Sciatic nerve (tissue), 2 donors: ENCODE results near the gene SLAMF7. TPM values are rescaled to one million over a fixed set of nuclear protein-coding genes. Genes with fewer than 3 reads are reported as not detected.

Experiments
- ATAC-seq: fragments of 200-7000 bp; cut with Tn5 transposase; one replicate; pipeline ENCODE4 v1.9.1; 2020; ENCODE audit warnings: mild to moderate bottlenecking, moderate library complexity
- DNase-seq: peaks from one replicate; pipeline ENCODE4 v3.0.0-alpha.2; 2020; ENCODE audit warnings: low spot score
- intact Hi-C: fragments of 100-400 bp; cut with DNase I; formaldehyde crosslinking; loops from one replicate; pipeline ENCODE4 v1.14.2; 2022
- total RNA-seq: library from RNA; stranded (reverse); fragmentation: NEBNext Ultra II Directional; extraction: Animal tissue kit (Norgen Biotek cat#: 25700); gene quantifications from one replicate; pipeline ENCODE4 v1.2.1, GENCODE V29; 2021
- donor health status: DM: no; HTN: no; CAD: no.
- donor health status: DM: no; HTN: no; CAD: no.

Gene SLAMF7
- total RNA-seq, 1 donor from 2014 or later, result 1.6 TPM

DNA sequence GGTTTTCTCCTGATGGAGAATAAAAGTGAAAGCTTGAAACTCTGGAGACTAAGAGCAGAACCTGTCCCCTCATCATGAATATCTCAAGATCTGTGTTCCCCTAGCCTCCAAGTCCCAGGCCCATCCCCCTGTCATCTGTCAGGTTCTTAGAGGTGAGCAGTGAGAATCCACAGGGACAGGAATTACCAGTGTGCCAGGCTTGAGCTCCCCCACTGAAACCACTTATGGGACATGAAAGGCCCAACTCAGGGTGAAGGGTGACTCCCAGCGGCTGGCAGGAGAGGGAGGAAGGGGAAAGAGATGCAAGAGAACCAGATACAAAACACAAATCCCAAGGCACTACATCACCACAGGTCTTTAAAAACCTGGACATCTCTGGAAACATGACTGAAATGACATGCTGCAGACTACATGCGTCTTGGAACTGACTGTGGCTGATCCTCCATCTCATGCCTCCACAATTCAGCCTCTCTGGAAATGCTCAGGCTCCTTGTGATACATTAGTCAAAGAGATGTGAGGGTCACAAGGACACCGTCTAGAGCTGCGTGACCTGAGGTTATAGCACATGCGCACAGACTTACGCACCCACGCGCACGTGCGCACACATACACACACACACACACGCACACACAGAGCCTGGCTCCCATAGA lies 50.1 kb downstream of the SLAMF7 start:
- no peak for DNase-seq
- no peak for ATAC-seq
- intact Hi-C loops, result no loop called here

DNA sequence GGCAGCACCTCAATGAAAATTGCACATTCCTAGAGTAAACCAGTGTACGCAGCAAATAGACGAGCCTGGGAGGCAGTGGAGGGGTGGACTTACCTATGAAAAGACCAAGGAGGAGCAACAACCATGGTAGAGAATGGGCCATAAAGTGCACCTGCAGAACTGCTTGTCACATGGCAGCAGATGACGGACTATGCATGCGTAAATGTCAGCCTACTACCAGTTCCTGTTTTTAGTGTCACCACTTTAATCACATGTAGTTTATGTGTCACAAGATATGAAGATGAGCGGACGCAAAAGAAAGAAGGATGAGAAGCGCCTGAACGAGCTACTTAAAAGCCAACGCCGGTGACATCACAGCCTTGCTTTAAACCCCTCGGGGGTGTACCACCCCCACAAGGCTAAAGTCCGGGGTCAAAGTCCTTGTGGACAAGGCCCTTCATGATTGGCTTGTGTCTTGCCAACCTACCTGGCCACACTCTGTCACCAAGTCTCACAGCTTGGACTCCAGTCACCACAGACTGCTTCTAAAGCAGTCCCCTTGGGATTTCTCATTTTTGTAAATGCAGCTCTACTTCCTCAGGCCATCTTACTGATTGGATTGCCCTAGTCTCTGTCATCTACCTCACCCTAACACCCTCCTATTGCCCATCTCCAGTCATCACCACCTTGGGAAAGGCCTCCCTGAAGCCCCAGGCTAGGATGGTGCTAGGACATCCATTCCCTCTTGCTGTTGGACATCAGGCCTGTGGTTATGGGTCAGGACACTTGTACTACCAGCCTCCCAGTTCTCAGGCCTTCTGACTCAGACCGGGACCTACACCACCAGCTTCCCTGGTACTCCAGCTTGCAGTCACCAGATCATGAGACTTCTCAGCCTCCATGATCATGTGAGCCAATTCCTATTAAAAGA lies 50.9 kb downstream of the SLAMF7 start:
- intact Hi-C loops, result no loop called here
- no peak for DNase-seq
- peak; percentile 39 for ATAC-seq

DNA sequence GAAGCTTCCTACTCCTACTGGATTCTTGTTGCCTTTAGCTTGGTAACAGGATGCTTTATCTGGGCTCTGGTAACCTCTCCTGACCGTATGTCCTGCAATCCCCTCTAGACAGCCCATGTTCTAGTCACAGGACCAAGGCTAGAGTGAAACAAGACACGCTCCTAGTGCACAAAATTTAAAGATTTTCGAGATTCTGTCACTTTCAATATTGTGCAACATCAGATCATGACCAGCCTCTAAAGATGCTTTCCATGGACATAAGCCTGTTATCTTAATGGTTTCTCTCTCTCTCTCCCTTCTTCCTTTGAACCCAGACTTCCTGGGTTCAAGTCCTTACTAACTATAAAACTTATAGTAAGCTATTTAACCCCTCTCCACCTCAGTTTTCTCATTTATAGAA lies 55.3 kb downstream of the SLAMF7 start:
- ATAC-seq, result no peak
- intact Hi-C loops, result no loop called here
- DNase-seq, result no peak

DNA sequence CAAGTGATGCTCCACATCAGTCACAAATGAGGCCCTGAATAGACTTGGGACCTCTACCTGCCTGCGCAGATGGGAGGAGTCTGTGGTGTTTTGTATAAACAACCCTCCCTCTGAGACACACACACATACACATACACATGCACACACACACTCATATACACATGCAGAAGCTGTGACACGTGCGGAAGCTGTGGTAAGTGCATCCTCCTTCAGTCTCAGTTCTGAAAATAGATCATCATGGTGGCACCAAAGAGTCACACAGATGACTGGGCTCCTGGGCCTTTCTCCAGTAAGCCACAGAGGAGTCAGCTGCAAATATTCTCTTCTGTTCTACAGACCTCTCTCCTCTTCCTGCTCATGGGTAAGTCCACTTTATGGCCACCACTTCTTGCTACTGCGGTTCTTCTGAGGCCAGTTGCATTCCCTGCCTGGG lies 56.9 kb downstream of the SLAMF7 start, which contains the start of gene LY9:
Gene LY9, plus strand, starts transcription at position 224 of the 433 bp plus-strand sequence. Its CDS starts 14 bp downstream, at position 238.
- intact Hi-C loops, result no loop called here
- ATAC-seq, result peak; percentile 26

DNA sequence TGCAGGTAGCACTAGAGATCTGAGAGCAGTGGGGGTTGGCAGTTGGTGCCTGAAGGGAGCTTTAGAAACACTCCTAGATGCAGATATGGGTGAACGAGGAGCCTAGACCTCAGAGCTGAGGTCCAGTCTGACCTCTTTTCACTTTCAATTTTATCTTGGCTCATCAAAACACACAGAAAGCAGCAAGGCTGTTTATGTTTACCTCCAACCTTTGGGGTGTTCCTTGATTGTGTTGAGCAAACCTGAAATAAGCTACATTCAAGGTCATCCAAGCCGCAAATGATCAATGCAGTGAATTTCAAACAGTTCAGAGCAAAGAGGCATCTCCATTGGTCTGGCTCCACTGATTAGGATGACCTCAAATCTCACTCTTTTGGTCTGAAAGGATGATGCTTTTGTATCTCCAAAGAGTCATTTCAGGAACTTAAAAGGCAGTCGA lies 58.2 kb downstream of the SLAMF7 start:
- intact Hi-C loops, result no loop called here
- no peak for ATAC-seq

More for the DNA sequence above, 56.9 kb downstream of the SLAMF7 start, which contains the start of gene LY9:
- no peak for DNase-seq

DNA sequence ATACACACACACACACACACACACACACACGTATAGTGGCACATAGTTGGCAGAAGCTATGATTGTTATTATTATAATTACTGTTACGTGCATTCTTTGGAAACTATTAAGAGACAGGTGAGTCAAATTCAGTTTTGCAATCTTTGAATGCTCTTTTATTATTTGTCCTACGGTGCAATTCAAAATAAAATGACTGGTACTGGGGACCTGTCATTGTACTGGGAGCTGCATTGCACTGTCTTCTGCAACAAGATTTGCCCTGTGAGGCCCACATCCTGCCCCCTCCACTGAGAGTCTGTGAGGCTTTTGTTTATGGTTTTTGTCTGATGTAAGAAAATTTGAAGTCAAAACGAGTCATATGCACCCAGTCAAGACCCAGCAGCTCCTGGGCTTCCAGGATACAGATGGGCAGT lies 58.8 kb downstream of the SLAMF7 start:
- ATAC-seq, result no peak
- intact Hi-C loops, result no loop called here
- DNase-seq, result no peak

More for the DNA sequence above, 58.2 kb downstream of the SLAMF7 start:
- DNase-seq, result no peak

DNA sequence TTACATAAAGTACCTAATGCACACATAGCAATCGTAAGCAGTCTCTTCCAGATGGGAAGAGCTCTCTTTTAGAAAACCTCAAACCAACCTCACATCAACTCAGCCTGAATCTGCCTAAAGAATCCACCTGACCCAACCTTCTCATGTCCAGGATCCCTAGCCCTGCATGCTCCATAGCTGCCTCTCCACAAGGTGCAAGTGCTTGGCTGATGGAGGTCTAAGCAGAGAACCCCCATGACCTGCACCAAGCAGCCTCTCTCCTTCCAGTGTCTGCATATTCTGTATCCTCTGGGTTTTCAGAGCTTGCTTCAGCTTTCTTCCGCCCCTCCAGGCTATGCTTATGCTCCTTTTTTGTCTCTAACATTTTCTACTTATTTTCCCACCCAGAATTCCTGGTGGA lies 59.4 kb downstream of the SLAMF7 start:
- no peak for ATAC-seq
- DNase-seq, result no peak
- intact Hi-C loops, result no loop called here

DNA sequence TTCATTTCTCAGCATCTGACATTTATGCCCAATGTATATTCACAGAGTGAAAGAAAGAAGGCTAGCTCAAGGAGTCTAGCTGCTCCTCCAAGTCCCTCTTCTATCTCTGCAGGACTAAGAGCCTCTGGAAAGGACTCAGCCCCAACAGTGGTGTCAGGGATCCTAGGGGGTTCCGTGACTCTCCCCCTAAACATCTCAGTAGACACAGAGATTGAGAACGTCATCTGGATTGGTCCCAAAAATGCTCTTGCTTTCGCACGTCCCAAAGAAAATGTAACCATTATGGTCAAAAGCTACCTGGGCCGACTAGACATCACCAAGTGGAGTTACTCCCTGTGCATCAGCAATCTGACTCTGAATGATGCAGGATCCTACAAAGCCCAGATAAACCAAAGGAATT lies 60.6 kb downstream of the SLAMF7 start:
- DNase-seq (no peak), ATAC-seq (no peak)
- intact Hi-C loops, result no loop called here

DNA sequence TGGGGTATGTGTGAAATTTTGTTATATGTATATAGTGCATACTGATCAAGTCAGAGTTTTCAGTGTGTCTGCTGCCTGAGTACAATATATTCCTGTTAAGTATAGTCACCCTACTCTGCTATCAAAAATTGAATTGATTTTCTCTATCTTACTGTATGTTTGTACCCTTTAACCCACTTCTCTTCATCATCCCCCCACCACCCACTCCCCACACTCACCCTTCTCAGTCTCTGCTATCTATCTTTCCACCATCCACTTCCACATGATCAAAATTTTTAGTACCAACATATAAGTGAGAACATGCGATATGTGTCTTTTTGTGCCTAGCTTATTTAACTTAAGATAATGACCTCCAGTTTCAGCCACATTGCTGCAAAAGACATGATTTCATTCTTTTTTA lies 61.1 kb downstream of the SLAMF7 start:
- no peak for ATAC-seq
- intact Hi-C loops, result no loop called here
- no peak for DNase-seq

DNA sequence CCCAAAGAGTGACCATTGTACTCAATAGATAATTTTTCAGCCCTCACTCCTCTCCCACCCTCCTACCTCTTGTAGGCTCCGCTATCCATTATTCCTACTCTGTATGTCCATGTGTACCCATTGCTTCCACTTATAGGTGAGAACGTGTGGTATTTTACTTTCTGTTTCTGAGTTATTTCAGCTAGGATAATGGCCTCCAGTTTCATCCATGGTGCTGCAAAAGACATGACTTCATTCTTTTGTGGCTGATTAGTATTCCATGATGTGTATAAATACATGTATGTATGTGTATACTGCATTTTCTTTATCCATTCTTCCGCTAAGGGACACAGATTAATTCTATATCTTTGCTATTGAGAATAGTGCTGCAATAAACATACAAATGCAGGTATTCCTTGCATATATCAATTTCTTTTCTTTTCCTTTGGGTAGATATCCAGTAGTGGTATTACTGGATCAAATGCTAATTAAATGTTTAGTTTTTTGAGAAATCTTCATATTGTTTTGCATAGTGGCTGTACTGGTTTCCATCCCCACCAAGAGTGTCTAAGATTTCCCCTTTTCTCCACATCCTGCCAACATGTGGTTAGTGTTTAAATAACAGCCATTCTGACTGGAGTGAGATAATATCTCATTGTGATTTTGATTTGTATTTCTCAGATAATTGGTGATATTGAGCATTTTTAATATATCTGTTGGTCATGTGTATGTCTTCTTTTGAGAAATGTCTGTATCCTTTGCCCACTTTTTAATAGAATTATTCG lies 61.8 kb downstream of the SLAMF7 start:
- DNase-seq (no peak), ATAC-seq (no peak)
- intact Hi-C loops, result no loop called here

DNA sequence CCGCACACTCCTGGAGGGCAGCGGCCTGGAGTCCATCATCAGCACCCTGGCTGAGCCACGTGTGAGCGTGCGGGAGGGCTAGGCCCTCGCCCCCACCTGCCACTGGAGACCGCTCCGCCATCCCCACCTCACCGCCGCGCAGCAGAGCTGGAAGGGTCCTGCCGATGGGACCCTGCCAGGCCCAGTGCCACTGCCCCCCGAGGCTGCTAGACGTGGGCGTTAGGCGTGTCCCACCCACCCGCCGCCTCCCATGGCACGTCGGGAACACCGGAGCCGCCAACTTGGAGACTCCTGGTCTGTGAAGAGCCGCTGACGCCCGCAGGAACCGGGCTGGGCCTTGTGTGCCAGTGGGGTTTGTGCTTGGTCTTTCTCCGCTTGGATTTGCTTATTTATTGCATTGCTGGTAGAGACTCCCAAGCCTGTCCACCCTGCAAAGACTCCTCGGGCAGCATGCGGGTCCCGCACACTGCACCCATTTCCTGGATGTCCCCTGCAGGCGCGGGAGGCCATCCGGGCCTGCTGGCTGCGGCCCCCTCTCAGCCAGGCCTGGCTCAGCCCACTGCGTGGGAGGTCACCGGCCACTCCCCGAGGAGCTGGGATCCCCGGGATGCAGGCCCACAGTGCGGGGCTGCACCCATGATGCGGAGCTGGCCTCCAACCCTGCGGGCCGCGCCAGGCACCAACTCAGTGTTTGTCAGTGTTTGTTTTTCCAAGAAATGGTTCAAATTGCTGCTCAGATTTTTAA lies 63.0 kb downstream of the SLAMF7 start:
- ATAC-seq (no peak), DNase-seq (no peak)
- intact Hi-C loops, result no loop called here

Other genes starting within 250 kb of the SLAMF7 start
- gene SLAMF6, start 216.0 kb upstream of the SLAMF7 start, total RNA-seq, result 0.85 TPM
- gene CD84, start 159.8 kb upstream of the SLAMF7 start, total RNA-seq, result 13.5 TPM
- gene SLAMF1, start 92.2 kb upstream of the SLAMF7 start, total RNA-seq, result 0.71 TPM
- 6.8 TPM for gene CD48, start 27.4 kb upstream of the SLAMF7 start, total RNA-seq
- gene LY9, start 56.9 kb downstream of the SLAMF7 start, total RNA-seq, result 1.2 TPM
- gene CD244, start 123.6 kb downstream of the SLAMF7 start, total RNA-seq, result 0.98 TPM
- gene ITLN1, start 145.9 kb downstream of the SLAMF7 start, total RNA-seq, result 1.5 TPM
- not detected for gene ITLN2, start 215.6 kb downstream of the SLAMF7 start, total RNA-seq